ENCODE results near the gene ODF2L. TPM values are rescaled to one million over a fixed set of nuclear protein-coding genes. Genes with fewer than 3 reads are reported as not detected.

Gene ODF2L
- 35.5 and 39.0 TPM in 2 replicates for total RNA-seq (2022)
- percentile 85 among the genes with signal in this experiment for Bru-seq, nascent RNA
- BruChase-seq, experiment 1, labeled RNA remaining after a 6-hour chase = percentile 89 among the genes with signal in this experiment
- percentile 93 among the genes with signal in this experiment for BruChase-seq, experiment 2, labeled RNA remaining after a 2-hour chase
- long read RNA-seq, partial matches to known transcripts = 7 of 48 reads
- long read RNA-seq, other reads (novel, unspliced or antisense) = 36 of 48 reads

GRCh38 chr1:86395751-86396497 lies at the start of gene ODF2L:
Gene ODF2L, minus strand, starts transcription at chr1:86396323. Its CDS starts 9,296 bp downstream, at chr1:86387027.
- H3K27ac Mint-ChIP-seq (ENCODE audit: low read depth, unreplicated experiment) = peak within 1 kb of the TSS; percentile 98
- peak within 1 kb of the TSS; percentile 94 for H3K4me3 Mint-ChIP-seq (ENCODE audit: unreplicated experiment)
- BruUV-seq (replicated peaks) = TSS peak; percentile 49
- no peak for TF ChIP-seq CTCF (IDR thresholded peaks at IDR 0.05; ENCODE audit: unreplicated experiment)
- no peaks in the 10 kb centered on the region for H3K27me3 Mint-ChIP-seq (ENCODE audit: insufficient read depth, unreplicated experiment)
- peaks cover 13% of the 10 kb centered on the region for H3K4me1 Mint-ChIP-seq (ENCODE audit: insufficient read depth, unreplicated experiment)
- POLR2A ChIA-PET = interaction anchor here (0.5 to 5.6 kb wide), 21 partner anchors 10 to 518 kb away, joined by 3 to 126 read pairs (median 5); partner anchors contain the start of genes CLCA2, SELENOF and SH3GLB1
- no peaks in the 10 kb centered on the region for H3K36me3 Mint-ChIP-seq (ENCODE audit: insufficient read depth, unreplicated experiment)
- CTCF ChIA-PET = interaction anchor here (0.7 to 1.9 kb wide), 12 partner anchors 10 to 378 kb away, joined by 3 to 8 read pairs (median 4); no protein-coding TSS in a partner anchor
- H3K9me3 Mint-ChIP-seq (ENCODE audit: unreplicated experiment) = no peaks in the 10 kb centered on the region
- intact Hi-C loops (cut with micrococcal nuclease) = no loop called here
- peak; percentile 90 for DNase-seq (ENCODE audit: unreplicated experiment)

- TF ChIP-seq CTCF (IDR thresholded peaks at IDR 0.05; ENCODE audit: unreplicated experiment) = no peak
- Mint-ChIP-seq H3K36me3 (ENCODE audit: insufficient read depth, unreplicated experiment) (peaks cover 76% of the 10 kb centered on the region), H3K27ac (ENCODE audit: low read depth, unreplicated experiment) (no peak overlapping the region), H3K4me3 (ENCODE audit: unreplicated experiment) (no peak overlapping the region), H3K27me3 (ENCODE audit: insufficient read depth, unreplicated experiment) (no peaks in the 10 kb centered on the region), H3K9me3 (ENCODE audit: unreplicated experiment) (no peaks in the 10 kb centered on the region), H3K4me1 (ENCODE audit: insufficient read depth, unreplicated experiment) (no peaks in the 10 kb centered on the region)
- ChIA-PET POLR2A (interaction anchor here (0.7 to 0.8 kb wide), 2 partner anchors 10 to 16 kb away, joined by 3 read pairs; no protein-coding TSS in a partner anchor), CTCF (interaction anchor here (0.5 to 1.0 kb wide), 3 partner anchors 27 to 60 kb away, joined by 3 to 6 read pairs (median 3); no protein-coding TSS in a partner anchor)
- no TSS peak for BruUV-seq (replicated peaks)
- intact Hi-C loops (cut with micrococcal nuclease) = no loop called here
- no peak for DNase-seq (ENCODE audit: unreplicated experiment)
These were observed 49.8 kb upstream of the ODF2L start for GRCh38 chr1:86445919-86446318.

GRCh38 chr1:86441997-86442396 lies 45.9 kb upstream of the ODF2L start:
- H3K27me3 Mint-ChIP-seq (ENCODE audit: insufficient read depth, unreplicated experiment) = no peaks in the 10 kb centered on the region
- no peaks in the 10 kb centered on the region for H3K9me3 Mint-ChIP-seq (ENCODE audit: unreplicated experiment)
- peaks cover 68% of the 10 kb centered on the region for H3K36me3 Mint-ChIP-seq (ENCODE audit: insufficient read depth, unreplicated experiment)
- no peak for DNase-seq (ENCODE audit: unreplicated experiment)
- no peak for TF ChIP-seq CTCF (IDR thresholded peaks at IDR 0.05; ENCODE audit: unreplicated experiment)
- no TSS peak for BruUV-seq (replicated peaks)
- ChIA-PET CTCF (interaction anchor here (0.6 to 2.3 kb wide), 3 partner anchors 32 to 68 kb away, joined by 3 to 11 read pairs (median 4); no protein-coding TSS in a partner anchor), POLR2A (interaction anchor here (0.9 to 1.6 kb wide), 2 partner anchors 11 to 15 kb away, joined by 3 to 4 read pairs; no protein-coding TSS in a partner anchor)
- intact Hi-C loops (cut with micrococcal nuclease) = no loop called here
- H3K4me3 Mint-ChIP-seq (ENCODE audit: unreplicated experiment) = no peak overlapping the region
- H3K4me1 Mint-ChIP-seq (ENCODE audit: insufficient read depth, unreplicated experiment) = no peaks in the 10 kb centered on the region
- H3K27ac Mint-ChIP-seq (ENCODE audit: low read depth, unreplicated experiment) = no peak overlapping the region

- Mint-ChIP-seq H3K4me1 (ENCODE audit: insufficient read depth, unreplicated experiment) (no peaks in the 10 kb centered on the region), H3K9me3 (ENCODE audit: unreplicated experiment) (no peaks in the 10 kb centered on the region), H3K4me3 (ENCODE audit: unreplicated experiment) (no peak overlapping the region), H3K27ac (ENCODE audit: low read depth, unreplicated experiment) (no peak overlapping the region), H3K27me3 (ENCODE audit: insufficient read depth, unreplicated experiment) (no peaks in the 10 kb centered on the region), H3K36me3 (ENCODE audit: insufficient read depth, unreplicated experiment) (peaks cover 68% of the 10 kb centered on the region)
- POLR2A ChIA-PET = interaction anchor here (0.9 to 1.6 kb wide), 3 partner anchors 11 to 15 kb away, joined by 3 to 4 read pairs (median 4); no protein-coding TSS in a partner anchor
- BruUV-seq (replicated peaks) = no TSS peak
- DNase-seq (ENCODE audit: unreplicated experiment) = no peak
- no peak for TF ChIP-seq CTCF (IDR thresholded peaks at IDR 0.05; ENCODE audit: unreplicated experiment)
- intact Hi-C loops (cut with micrococcal nuclease) = no loop called here
- CTCF ChIA-PET = interaction anchor here (0.6 to 2.3 kb wide), 3 partner anchors 32 to 68 kb away, joined by 3 to 11 read pairs (median 4); no protein-coding TSS in a partner anchor
These were observed 45.5 kb upstream of the ODF2L start for GRCh38 chr1:86441581-86441980.
